Measurements from ENCODE around the gene MCC. TPM values are rescaled to one million over a fixed set of nuclear protein-coding genes. Genes with fewer than 3 reads are reported as not detected.

Gene MCC
- total and polyA plus RNA-seq, 2 donors (not counting 1 experiment from before 2014, with no cell fraction given), result 0.09 to 0.32 TPM

- no peaks in the 10 kb centered on the region for H3K9me3 ChIP-seq (ENCODE audit: control extremely low read depth in 1 of 3, control insufficient read depth in 2 of 3, insufficient read depth in 1 of 3, low read length in 2 of 3)
- ATAC-seq (ENCODE audit: low read depth) (no peak), DNase-seq (no peak)
- CTCF ChIA-PET, result no interaction called here
- Mint-ChIP-seq H3K27me3 (peaks cover 20% of the 10 kb centered on the region), H3K4me3 (no peak overlapping the region), H3K4me1 (no peaks in the 10 kb centered on the region), H3K9me3 (ENCODE audit: insufficient read depth) (no peaks in the 10 kb centered on the region), H3K27ac (no peak overlapping the region)
- no peaks in the 10 kb centered on the region for H3K4me1 ChIP-seq (ENCODE audit: control insufficient read depth in 2 of 2, insufficient read depth in 2 of 2, low read length in 2 of 2)
- H3K27ac ChIP-seq (ENCODE audit: low read length in 2 of 2), result no peak overlapping the region
- H3K9ac ChIP-seq (ENCODE audit: low read length), result no peak overlapping the region
- POLR2A ChIA-PET, result no interaction called here
- no peaks in the 10 kb centered on the region for H3K79me2 ChIP-seq (ENCODE audit: control insufficient read depth, insufficient read depth, low read length)
- no peaks in the 10 kb centered on the region for H3K27me3 ChIP-seq (replicated peaks in 1 of 4; ENCODE audit: control extremely low read depth in 1 of 4, control insufficient read depth in 3 of 4, insufficient read depth in 4 of 4, low read length in 3 of 4)
- H3K4me3 ChIP-seq (ENCODE audit: control extremely low read depth in 1 of 5, extremely low read depth in 1 of 5, insufficient read depth in 1 of 5, low read depth in 2 of 5, low read length in 4 of 5), result no peak overlapping the region
- H3K36me3 ChIP-seq (replicated peaks in 1 of 2; ENCODE audit: control extremely low read depth in 1 of 2, control insufficient read depth in 1 of 2, extremely low read depth in 1 of 2, insufficient read depth in 2 of 2, low read length in 1 of 2), result no peaks in the 10 kb centered on the region
- H4K20me1 ChIP-seq (ENCODE audit: control insufficient read depth, insufficient read depth, low read length, poor library complexity, severe bottlenecking), result no peaks in the 10 kb centered on the region
- no peak for TF ChIP-seq EZH2 (IDR thresholded peaks at IDR 0.05; ENCODE audit: borderline replicate concordance, insufficient read depth, low read depth, low read length, poor library complexity, severe bottlenecking)
- H3K4me2 ChIP-seq (replicated peaks; ENCODE audit: low read depth, low read length, poor library complexity, severe bottlenecking), result no peak overlapping the region
- intact Hi-C loops (cut with micrococcal nuclease), result no loop called here
- H2AFZ ChIP-seq (ENCODE audit: insufficient read depth, low read depth, low read length, poor library complexity, severe bottlenecking), result no peak overlapping the region
- WGBS (ENCODE audit: insufficient coverage), result 86% methylated on average over 5 of the region's 6 CpGs
These were observed 224.2 kb downstream of the MCC start for GRCh38 chr5:113264046-113264445.

DNA sequence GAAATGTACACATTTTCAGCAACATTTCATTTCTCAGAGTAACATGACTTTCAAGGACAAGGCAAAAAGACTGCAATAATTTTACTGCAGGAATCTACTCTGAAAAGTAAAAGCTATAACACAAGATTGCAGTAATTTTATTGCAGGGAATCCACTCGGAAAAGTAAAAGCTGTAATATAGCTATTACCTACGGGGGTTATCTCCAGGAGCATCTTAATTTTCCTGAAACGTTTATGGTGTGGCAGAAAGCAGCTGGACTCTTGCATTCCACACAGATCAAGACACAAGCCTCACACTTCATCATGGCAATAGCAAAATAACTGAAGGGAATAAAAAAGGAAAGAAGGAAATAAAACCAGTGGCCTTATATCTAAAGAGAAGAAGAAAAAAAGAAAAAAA is 224.7 kb downstream of the MCC start:
- Histone ChIP-seq H2AFZ (ENCODE audit: insufficient read depth, low read depth, low read length, poor library complexity, severe bottlenecking) (no peak overlapping the region), H3K79me2 (ENCODE audit: control insufficient read depth, insufficient read depth, low read length) (no peaks in the 10 kb centered on the region), H3K9ac (ENCODE audit: low read length) (no peak overlapping the region), H3K4me3 (ENCODE audit: control extremely low read depth in 1 of 5, extremely low read depth in 1 of 5, insufficient read depth in 1 of 5, low read depth in 2 of 5, low read length in 4 of 5) (no peak overlapping the region), H3K27ac (ENCODE audit: low read length in 2 of 2) (no peak overlapping the region), H3K4me1 (ENCODE audit: control insufficient read depth in 2 of 2, insufficient read depth in 2 of 2, low read length in 2 of 2) (no peaks in the 10 kb centered on the region), H3K27me3 (replicated peaks in 1 of 4; ENCODE audit: control extremely low read depth in 1 of 4, control insufficient read depth in 3 of 4, insufficient read depth in 4 of 4, low read length in 3 of 4) (no peaks in the 10 kb centered on the region), H4K20me1 (ENCODE audit: control insufficient read depth, insufficient read depth, low read length, poor library complexity, severe bottlenecking) (no peaks in the 10 kb centered on the region), H3K36me3 (replicated peaks in 1 of 2; ENCODE audit: control extremely low read depth in 1 of 2, control insufficient read depth in 1 of 2, extremely low read depth in 1 of 2, insufficient read depth in 2 of 2, low read length in 1 of 2) (no peaks in the 10 kb centered on the region), H3K9me3 (ENCODE audit: control extremely low read depth in 1 of 3, control insufficient read depth in 2 of 3, insufficient read depth in 1 of 3, low read length in 2 of 3) (no peaks in the 10 kb centered on the region), H3K4me2 (replicated peaks; ENCODE audit: low read depth, low read length, poor library complexity, severe bottlenecking) (no peak overlapping the region)
- DNase-seq, result no peak
- intact Hi-C loops (cut with micrococcal nuclease), result no loop called here
- H3K4me3 Mint-ChIP-seq, result no peak overlapping the region
- no peak overlapping the region for H3K27ac Mint-ChIP-seq
- no peak for TF ChIP-seq EZH2 (IDR thresholded peaks at IDR 0.05; ENCODE audit: borderline replicate concordance, insufficient read depth, low read depth, low read length, poor library complexity, severe bottlenecking)
- TF ChIP-seq, protein P1, sequence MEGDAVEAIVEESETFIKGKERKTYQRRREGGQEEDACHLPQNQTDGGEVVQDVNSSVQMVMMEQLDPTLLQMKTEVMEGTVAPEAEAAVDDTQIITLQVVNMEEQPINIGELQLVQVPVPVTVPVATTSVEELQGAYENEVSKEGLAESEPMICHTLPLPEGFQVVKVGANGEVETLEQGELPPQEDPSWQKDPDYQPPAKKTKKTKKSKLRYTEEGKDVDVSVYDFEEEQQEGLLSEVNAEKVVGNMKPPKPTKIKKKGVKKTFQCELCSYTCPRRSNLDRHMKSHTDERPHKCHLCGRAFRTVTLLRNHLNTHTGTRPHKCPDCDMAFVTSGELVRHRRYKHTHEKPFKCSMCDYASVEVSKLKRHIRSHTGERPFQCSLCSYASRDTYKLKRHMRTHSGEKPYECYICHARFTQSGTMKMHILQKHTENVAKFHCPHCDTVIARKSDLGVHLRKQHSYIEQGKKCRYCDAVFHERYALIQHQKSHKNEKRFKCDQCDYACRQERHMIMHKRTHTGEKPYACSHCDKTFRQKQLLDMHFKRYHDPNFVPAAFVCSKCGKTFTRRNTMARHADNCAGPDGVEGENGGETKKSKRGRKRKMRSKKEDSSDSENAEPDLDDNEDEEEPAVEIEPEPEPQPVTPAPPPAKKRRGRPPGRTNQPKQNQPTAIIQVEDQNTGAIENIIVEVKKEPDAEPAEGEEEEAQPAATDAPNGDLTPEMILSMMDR (IDR thresholded peaks at IDR 0.05), result no peak
- H3K9me3 Mint-ChIP-seq (ENCODE audit: insufficient read depth), result no peaks in the 10 kb centered on the region
- POLR2A ChIA-PET, result no interaction called here
- no peak for ATAC-seq (ENCODE audit: low read depth)
- WGBS (ENCODE audit: insufficient coverage), result no CpG with 5 or more reads among the region's 3 CpGs
- peaks cover 20% of the 10 kb centered on the region for H3K27me3 Mint-ChIP-seq
- CTCF ChIA-PET, result no interaction called here
- H3K4me1 Mint-ChIP-seq, result no peaks in the 10 kb centered on the region

All from B cell (primary cell).